Activated CD4-positive, alpha-beta T cell treated with anti-CD3 and anti-CD28 coated beads for 36 hours (primary cell): ENCODE results near the gene SLMAP. TPM values are rescaled to one million over a fixed set of nuclear protein-coding genes. Genes with fewer than 3 reads are reported as not detected.

Source experiments
- ATAC-seq: fragments of 200-7000 bp; cut with Tn5 transposase; one replicate; pipeline ENCODE4 v1.10.0; 2021; ENCODE audit warnings: mild to moderate bottlenecking, moderate library complexity
- CTCF ChIA-PET: fragments of 350-600 bp; sonication (Branson Sonifier 250); formaldehyde crosslinking; loops from one replicate; lab custom pipeline; 2021; ENCODE audit warnings: antibody characterized with exemption; lab: Charles Lee
- POLR2A ChIA-PET: fragments of 350-600 bp; sonication (Branson Sonifier 250); formaldehyde crosslinking; loops from one replicate; lab custom pipeline; 2021; ENCODE audit warnings: antibody characterized with exemption, inconsistent platforms; lab: Charles Lee
- DNase-seq: peaks from one replicate; pipeline ENCODE4 v3.0.0-alpha.2; 2020
- H3K27ac Mint-ChIP-seq: one replicate; pipeline ENCODE4 v1.8.0; 2021; ENCODE audit warnings: mixed read lengths
- H3K27me3 Mint-ChIP-seq: one replicate; pipeline ENCODE4 v1.8.0; 2021; ENCODE audit warnings: mixed read lengths
- H3K36me3 Mint-ChIP-seq: one replicate; pipeline ENCODE4 v1.8.0; 2021; ENCODE audit warnings: low read depth, mixed read lengths
- H3K4me1 Mint-ChIP-seq: one replicate; pipeline ENCODE4 v1.8.0; 2021; ENCODE audit warnings: mixed read lengths
- H3K4me3 Mint-ChIP-seq: one replicate; pipeline ENCODE4 v1.8.0; 2021; ENCODE audit warnings: mild to moderate bottlenecking, moderate library complexity, mixed read lengths
- H3K9me3 Mint-ChIP-seq: one replicate; pipeline ENCODE4 v1.8.0; 2021; ENCODE audit warnings: low read depth, mixed read lengths
- intact Hi-C, 2 experiments: fragments of 100-400 bp; cut with DNase I in 1 of 2; cut with micrococcal nuclease in 1 of 2; formaldehyde crosslinking; loops; one replicate each; pipeline versions ENCODE4 v1.14.2 to v1.15.1; 2022 to 2024; cut with DNase I, micrococcal nuclease
- total RNA-seq, 2 experiments: library from RNA; stranded (reverse); gene quantifications; one replicate each; pipeline ENCODE4 v1.2.3, GENCODE V29; 2021

SLMAP gene, protein sequence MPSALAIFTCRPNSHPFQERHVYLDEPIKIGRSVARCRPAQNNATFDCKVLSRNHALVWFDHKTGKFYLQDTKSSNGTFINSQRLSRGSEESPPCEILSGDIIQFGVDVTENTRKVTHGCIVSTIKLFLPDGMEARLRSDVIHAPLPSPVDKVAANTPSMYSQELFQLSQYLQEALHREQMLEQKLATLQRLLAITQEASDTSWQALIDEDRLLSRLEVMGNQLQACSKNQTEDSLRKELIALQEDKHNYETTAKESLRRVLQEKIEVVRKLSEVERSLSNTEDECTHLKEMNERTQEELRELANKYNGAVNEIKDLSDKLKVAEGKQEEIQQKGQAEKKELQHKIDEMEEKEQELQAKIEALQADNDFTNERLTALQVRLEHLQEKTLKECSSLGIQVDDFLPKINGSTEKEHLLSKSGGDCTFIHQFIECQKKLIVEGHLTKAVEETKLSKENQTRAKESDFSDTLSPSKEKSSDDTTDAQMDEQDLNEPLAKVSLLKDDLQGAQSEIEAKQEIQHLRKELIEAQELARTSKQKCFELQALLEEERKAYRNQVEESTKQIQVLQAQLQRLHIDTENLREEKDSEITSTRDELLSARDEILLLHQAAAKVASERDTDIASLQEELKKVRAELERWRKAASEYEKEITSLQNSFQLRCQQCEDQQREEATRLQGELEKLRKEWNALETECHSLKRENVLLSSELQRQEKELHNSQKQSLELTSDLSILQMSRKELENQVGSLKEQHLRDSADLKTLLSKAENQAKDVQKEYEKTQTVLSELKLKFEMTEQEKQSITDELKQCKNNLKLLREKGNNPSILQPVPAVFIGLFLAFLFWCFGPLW
- 10 to 100 TPM; 43.1 to 55.3 TPM for total RNA-seq

DNA sequence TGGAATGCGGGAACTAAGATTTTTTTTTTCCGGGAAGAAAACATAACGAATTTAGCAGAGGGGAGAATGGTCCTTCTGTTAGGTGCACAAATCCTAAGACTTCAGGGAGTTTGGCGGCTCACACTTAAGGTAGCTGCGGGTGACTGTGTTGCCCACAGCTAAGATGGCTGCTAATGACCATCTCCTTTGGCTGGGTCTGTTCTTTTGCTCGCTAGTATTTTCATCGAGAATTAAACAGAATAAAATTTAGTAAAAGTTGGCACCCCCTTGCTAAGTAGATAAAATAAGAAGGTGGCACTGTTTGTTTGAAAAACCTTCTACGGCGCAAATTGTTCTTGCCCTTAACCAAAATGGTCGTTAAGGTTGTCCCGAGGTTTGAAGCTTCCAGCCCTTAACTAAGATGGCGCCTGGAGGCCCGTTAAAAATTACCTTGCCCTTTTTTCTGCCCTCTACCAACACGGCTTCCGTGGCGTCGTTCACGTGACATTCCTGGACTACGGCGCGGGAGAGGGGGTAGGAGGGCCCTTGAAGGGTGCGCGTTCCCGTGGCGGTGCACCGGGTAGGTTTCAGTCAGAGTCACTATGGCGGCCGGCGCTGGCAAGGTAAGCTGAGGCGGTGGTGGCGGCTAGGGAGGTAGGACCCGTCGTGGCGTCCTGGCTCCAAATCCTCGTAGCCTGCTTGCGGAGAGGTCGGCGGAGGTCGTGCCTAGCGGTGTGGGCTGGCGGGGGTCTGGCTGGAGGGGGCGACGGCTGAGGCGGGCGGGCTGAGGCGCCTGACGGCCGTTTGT, at the start of gene SLMAP:
Gene SLMAP (plus strand): TSS at position 569 of the 787 bp plus-strand sequence. CDS start 1,343 bp downstream, outside the sequence.
- DNase-seq (peak; percentile 98), ATAC-seq (peak; percentile 95)
- Mint-ChIP-seq H3K4me3 (peak within 1 kb of the TSS; percentile 97), H3K9me3 (no peaks in the 10 kb centered on the region), H3K4me1 (peaks cover 43% of the 10 kb centered on the region), H3K27me3 (no peaks in the 10 kb centered on the region), H3K36me3 (peaks cover 24% of the 10 kb centered on the region), H3K27ac (peak within 1 kb of the TSS; percentile 97)
- CTCF ChIA-PET: interaction anchor here (0.6 to 1.2 kb wide), 8 partner anchors 38 to 358 kb away, joined by 3 to 5 read pairs (median 4); no protein-coding TSS in a partner anchor
- intact Hi-C loops: loop anchor here (1.0 to 10.0 kb wide), 9 partner anchors 32 to 1201 kb away; partner anchors contain the start of genes ARF4 (in 2 of the 2), DENND6A (in 2 of the 2), APPL1 (in 1 of the 2) and CCDC66 (in 1 of the 2)
- POLR2A ChIA-PET: interaction anchor here (0.6 to 1.4 kb wide), 9 partner anchors 13 to 163 kb away, joined by 3 to 16 read pairs (median 4); partner anchors contain the start of genes ARF4 and DENND6A

DNA sequence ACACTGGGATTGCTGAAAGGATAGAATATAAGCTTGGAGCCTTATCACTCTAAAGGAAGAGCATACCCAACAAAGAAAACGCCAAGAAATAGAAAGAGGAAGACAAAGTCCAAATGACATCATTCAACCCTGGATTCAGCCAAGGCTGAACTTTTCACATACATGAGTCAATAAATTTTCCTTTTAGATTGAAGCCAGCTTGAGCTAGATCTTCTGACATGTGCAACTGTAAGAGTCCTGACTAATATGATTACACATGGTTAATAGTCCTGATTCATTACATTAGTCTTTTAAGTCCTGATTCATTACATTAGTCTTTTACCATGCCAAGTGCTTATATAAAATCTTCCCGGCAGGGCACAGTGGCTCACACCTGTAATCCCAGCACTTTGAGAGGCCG, 49.6 kb upstream of the SLMAP start:
- Mint-ChIP-seq H3K4me1 (peaks cover 3% of the 10 kb centered on the region), H3K27me3 (no peaks in the 10 kb centered on the region), H3K27ac (no peak overlapping the region), H3K9me3 (no peaks in the 10 kb centered on the region), H3K4me3 (no peak overlapping the region), H3K36me3 (no peaks in the 10 kb centered on the region)
- CTCF ChIA-PET: interaction anchor here (0.7 kb wide), 1 partner anchor 110 kb away, joined by 3 read pairs; no protein-coding TSS in a partner anchor
- peak; percentile 53 for ATAC-seq
- intact Hi-C loops: no loop called here
- no peak for DNase-seq
- POLR2A ChIA-PET: no interaction called here

DNA sequence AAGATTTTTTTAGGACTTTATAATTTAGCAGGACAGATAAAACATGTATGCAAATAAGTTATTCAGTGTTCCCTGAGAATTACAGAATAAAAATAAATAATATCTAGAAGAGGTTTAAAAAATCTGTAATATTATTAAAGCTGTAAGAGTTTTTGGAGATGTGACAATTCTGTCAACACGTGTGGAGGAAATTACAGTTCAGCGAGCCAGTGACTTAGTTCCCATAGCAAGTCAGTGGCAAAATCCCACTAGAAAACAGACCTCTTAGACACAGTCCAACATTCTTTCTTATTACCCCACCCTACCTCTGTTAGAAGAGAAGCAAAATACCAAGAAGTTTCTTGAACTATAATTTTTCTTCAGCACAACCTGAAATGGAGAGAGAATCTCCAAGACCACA, 47.1 kb upstream of the SLMAP start:
- Mint-ChIP-seq H3K4me1 (peaks cover 3% of the 10 kb centered on the region), H3K36me3 (no peaks in the 10 kb centered on the region), H3K27me3 (no peaks in the 10 kb centered on the region), H3K27ac (no peak overlapping the region), H3K4me3 (no peak overlapping the region), H3K9me3 (no peaks in the 10 kb centered on the region)
- no peak for DNase-seq
- ChIA-PET CTCF (no interaction called here), POLR2A (no interaction called here)
- no peak for ATAC-seq
- intact Hi-C loops: no loop called here

DNA sequence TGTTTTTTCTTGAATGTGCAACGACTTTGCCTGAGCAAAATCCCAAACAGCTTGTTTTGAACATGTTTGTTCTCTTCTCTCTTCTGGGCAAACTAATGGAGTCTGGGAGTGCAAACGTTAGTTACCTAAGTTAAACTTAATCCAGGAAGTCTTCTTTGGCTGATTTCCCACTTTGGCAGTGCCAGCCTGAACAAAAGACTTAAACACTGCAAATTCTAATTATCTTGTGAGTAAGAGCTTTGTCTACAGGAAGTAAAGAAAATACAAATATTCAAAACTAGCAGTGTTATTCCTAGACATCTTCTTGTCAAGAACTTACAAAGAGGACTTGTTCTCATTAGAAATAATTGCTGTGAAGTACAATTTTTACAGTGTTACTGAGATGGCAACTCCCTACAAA, 46.5 kb upstream of the SLMAP start:
- Mint-ChIP-seq H3K4me3 (no peak overlapping the region), H3K4me1 (peaks cover 3% of the 10 kb centered on the region), H3K9me3 (no peaks in the 10 kb centered on the region), H3K27me3 (no peaks in the 10 kb centered on the region), H3K27ac (no peak overlapping the region), H3K36me3 (no peaks in the 10 kb centered on the region)
- POLR2A ChIA-PET: no interaction called here
- no peak for ATAC-seq
- no peak for DNase-seq
- intact Hi-C loops: no loop called here
- CTCF ChIA-PET: no interaction called here

DNA sequence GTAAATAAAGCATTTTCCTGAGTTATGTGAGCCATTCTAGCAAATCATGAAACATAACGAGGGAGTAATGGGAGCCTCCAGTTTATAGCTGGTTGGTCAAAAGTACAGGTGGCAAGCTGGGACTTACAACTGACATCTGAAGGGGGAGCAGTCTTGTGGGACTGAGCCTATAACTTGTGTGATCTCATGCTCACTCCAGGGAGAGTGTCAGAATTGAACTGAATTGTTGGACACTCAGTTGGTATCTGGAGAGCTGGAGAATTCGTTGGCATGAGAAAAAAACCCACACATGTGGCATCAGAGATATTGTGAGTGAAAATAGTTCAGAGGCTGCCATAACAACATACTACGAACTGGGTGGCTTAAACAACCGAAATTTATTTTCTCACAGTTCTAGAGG, 40.4 kb upstream of the SLMAP start:
- ATAC-seq: no peak
- Mint-ChIP-seq H3K27me3 (no peaks in the 10 kb centered on the region), H3K36me3 (no peaks in the 10 kb centered on the region), H3K4me1 (no peaks in the 10 kb centered on the region), H3K9me3 (no peaks in the 10 kb centered on the region), H3K4me3 (no peak overlapping the region), H3K27ac (no peak overlapping the region)
- CTCF ChIA-PET: interaction anchor here (1.4 kb wide), 1 partner anchor 18 kb away, joined by 3 read pairs; no protein-coding TSS in a partner anchor
- DNase-seq: no peak
- POLR2A ChIA-PET: no interaction called here
- intact Hi-C loops: no loop called here

DNA sequence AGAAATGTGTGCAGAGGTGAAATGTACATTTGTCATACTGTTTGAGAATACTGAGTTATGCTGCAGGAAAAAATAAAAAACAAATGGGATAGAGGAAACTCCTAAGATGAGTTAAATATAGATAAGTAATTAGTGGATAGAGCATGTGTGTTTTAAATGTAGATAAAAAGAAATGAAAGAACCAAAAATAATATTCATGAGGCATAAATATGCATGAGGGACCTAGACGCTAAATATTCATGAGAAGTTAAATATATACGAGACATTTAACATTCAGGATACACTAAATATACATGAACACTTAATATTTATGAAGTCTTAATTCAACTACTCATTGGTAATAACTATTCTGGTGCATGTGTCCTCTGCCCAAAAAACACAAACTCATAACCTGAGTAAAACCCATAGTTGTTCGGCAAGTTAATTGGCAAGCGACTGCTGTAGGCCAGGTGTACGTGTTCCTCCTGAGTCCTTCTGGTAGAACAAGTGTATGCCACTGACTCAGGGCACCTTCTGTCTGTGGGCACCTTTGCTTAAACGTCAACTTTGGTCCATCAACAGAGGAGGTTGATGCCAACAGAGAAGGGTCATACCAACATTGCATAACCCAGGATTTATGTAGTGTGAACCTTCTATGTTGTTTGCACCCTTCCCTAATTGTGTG, 38.8 kb upstream of the SLMAP start:
- Mint-ChIP-seq H3K27ac (no peak overlapping the region), H3K36me3 (no peaks in the 10 kb centered on the region), H3K4me1 (no peaks in the 10 kb centered on the region), H3K27me3 (peaks cover 1% of the 10 kb centered on the region), H3K4me3 (no peak overlapping the region), H3K9me3 (no peaks in the 10 kb centered on the region)
- ChIA-PET POLR2A (no interaction called here), CTCF (no interaction called here)
- intact Hi-C loops: no loop called here
- no peak for ATAC-seq
- DNase-seq: no peak

DNA sequence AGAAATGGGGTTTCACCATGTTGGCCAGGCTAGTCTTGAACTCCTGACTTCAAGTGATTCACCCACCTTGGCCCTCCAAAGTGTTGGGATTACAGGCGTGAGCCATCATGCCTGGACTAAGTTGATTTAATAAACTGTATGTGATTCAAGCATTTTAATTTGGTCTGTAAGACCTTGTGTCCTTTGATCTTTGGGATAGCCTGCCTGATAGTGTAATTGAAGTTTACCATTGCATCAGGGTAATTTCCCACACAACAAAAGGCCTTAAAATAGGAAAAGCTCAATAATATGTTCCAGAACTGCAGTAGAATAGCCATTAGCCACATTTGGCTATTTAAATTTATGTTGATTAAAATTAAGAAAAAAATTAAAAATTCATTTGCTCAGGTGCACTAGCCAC, 38.0 kb upstream of the SLMAP start:
- Mint-ChIP-seq H3K9me3 (no peaks in the 10 kb centered on the region), H3K27ac (no peak overlapping the region), H3K27me3 (peaks cover 1% of the 10 kb centered on the region), H3K4me1 (no peaks in the 10 kb centered on the region), H3K4me3 (no peak overlapping the region), H3K36me3 (no peaks in the 10 kb centered on the region)
- CTCF ChIA-PET: no interaction called here
- intact Hi-C loops: no loop called here
- POLR2A ChIA-PET: no interaction called here
- ATAC-seq: no peak
- DNase-seq: no peak

DNA sequence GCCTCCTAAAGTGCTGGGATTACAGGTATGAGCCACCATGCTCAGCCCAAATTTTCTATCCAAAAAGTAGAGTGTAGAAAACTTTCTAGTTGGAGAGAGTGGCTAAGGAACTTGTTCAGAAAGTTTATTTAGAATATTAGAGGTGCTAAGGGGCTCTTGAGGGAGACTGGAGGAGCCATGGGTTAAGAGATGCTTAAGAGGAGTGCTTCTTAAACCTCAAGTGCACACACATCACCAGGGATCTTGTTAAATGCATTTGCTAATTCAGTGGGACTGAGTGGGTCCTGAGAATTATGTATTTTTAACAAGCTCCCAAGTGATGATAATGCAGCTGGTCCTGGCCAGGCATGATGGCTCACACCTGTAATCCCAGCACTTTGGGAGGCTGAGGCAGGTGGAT, 29.7 kb upstream of the SLMAP start:
- Mint-ChIP-seq H3K27me3 (peaks cover 1% of the 10 kb centered on the region), H3K27ac (no peak overlapping the region), H3K4me3 (no peak overlapping the region), H3K36me3 (no peaks in the 10 kb centered on the region), H3K4me1 (no peaks in the 10 kb centered on the region), H3K9me3 (no peaks in the 10 kb centered on the region)
- ATAC-seq: no peak
- POLR2A ChIA-PET: no interaction called here
- no peak for DNase-seq
- intact Hi-C loops: no loop called here
- CTCF ChIA-PET: no interaction called here

DNA sequence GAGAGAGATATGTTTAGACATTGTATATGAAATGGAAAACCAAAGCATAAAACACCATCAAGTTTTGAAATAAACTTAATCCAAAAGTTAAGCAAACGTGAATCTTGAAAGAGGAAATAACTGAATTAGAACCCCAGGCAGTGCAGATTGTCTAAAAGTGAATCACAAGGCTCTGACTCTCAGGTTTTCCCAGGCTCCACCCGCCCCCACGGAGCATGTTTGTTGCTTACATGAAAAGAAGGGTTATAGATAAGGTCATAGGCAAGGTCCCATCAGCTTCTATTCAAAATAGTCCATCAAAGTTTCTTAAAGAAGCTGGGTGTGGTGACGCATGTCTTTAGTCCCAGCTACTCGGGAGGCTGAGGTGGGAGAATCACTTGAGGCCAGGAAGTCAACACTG, 29.0 kb upstream of the SLMAP start:
- no peak overlapping the region for H3K27ac Mint-ChIP-seq
- peaks cover 3% of the 10 kb centered on the region for H3K27me3 Mint-ChIP-seq
- H3K36me3 Mint-ChIP-seq: no peaks in the 10 kb centered on the region
- CTCF ChIA-PET: no interaction called here
- no peaks in the 10 kb centered on the region for H3K9me3 Mint-ChIP-seq
- intact Hi-C loops: no loop called here
- POLR2A ChIA-PET: no interaction called here
- DNase-seq (no peak), ATAC-seq (no peak)
- no peaks in the 10 kb centered on the region for H3K4me1 Mint-ChIP-seq
- H3K4me3 Mint-ChIP-seq: no peak overlapping the region

DNA sequence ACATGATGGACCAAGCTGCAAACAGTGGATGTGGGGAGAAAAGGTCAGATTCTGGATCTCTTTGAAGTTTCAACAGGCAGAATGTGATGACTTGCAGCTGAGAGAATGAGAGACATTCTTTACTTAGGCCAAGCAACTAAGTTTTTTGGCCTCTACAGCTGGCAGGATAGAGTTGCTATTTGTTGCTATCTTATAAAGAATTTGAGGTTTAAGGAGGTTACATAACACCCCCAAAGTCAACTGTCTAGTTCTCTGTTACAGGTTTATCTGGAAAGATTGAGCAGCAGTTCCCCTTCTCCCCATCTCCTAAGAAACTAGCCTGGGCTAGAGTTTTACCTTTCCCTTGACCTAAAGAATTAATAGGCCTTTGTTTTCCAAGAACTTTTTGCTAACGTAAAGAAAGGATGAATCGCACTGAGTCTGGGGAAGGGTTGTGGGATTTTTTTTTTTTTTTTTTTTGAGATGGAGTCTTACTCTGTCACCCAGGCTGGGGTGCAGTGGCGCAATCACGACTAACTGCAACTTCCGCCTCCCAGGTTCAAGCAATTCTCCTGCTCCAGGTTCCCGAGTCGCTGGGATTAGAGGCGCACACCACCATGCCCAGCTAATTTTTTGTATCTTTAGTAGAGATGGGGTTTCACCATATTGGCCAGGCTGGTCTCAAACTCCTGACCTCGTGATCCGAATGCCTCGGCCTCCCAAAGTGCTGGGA, 26.6 kb upstream of the SLMAP start:
- ChIA-PET CTCF (no interaction called here), POLR2A (no interaction called here)
- DNase-seq: no peak

More for the DNA sequence above, 26.6 kb upstream of the SLMAP start:
- intact Hi-C loops: no loop called here
- ATAC-seq: no peak
- peaks cover 3% of the 10 kb centered on the region for H3K27me3 Mint-ChIP-seq
- no peaks in the 10 kb centered on the region for H3K9me3 Mint-ChIP-seq
- H3K4me1 Mint-ChIP-seq: no peaks in the 10 kb centered on the region
- no peak overlapping the region for H3K4me3 Mint-ChIP-seq
- H3K27ac Mint-ChIP-seq: no peak overlapping the region
- no peaks in the 10 kb centered on the region for H3K36me3 Mint-ChIP-seq
